ENCODE data around the gene TMCO5A. TPM values are rescaled to one million over a fixed set of nuclear protein-coding genes. Genes with fewer than 3 reads are reported as not detected.
"Not testable (repeated sequence)": the region's sequence is repeated elsewhere in the genome, so short reads cannot be mapped to it uniquely, and the experiment has no call there.

The TMCO5A gene
- total RNA-seq, 1 experiment from 2014 or later, result not detected

DNA sequence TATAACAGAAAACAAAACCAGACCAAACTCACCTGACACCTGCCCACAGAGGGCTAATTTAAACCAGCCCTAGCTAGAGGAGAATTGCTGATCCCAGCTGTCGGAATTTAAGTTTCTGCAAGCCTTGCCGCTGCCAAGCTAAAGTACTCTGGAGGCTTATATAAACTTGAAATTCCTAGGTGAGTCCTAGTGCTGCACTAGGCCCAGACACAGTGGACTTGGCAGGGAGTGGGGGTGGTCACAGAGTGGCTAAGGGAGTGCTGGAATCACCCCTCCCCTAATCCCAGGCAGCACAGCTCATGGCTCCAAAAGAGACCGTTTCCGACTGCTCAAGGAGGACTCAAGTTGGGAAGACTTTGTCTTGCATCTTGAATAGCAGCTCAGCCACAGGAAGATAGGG lies 17.6 kb downstream of the TMCO5A start:
- TF ChIP-seq, protein P1, sequence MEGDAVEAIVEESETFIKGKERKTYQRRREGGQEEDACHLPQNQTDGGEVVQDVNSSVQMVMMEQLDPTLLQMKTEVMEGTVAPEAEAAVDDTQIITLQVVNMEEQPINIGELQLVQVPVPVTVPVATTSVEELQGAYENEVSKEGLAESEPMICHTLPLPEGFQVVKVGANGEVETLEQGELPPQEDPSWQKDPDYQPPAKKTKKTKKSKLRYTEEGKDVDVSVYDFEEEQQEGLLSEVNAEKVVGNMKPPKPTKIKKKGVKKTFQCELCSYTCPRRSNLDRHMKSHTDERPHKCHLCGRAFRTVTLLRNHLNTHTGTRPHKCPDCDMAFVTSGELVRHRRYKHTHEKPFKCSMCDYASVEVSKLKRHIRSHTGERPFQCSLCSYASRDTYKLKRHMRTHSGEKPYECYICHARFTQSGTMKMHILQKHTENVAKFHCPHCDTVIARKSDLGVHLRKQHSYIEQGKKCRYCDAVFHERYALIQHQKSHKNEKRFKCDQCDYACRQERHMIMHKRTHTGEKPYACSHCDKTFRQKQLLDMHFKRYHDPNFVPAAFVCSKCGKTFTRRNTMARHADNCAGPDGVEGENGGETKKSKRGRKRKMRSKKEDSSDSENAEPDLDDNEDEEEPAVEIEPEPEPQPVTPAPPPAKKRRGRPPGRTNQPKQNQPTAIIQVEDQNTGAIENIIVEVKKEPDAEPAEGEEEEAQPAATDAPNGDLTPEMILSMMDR (conservative IDR thresholded peaks at IDR 0.05; ENCODE audit: low read depth, low read length), result no peak
- TF ChIP-seq EZH2 (IDR thresholded peaks at IDR 0.05; ENCODE audit: borderline replicate concordance, low read depth, low read length, poor library complexity, severe bottlenecking), result no peak
- Histone ChIP-seq H3K4me3 (ENCODE audit: low read depth, low read length, poor library complexity, severe bottlenecking) (no peak overlapping the region), H3K27me3 (replicated peaks; ENCODE audit: insufficient read depth, low read depth, low read length, poor library complexity) (peaks cover 18% of the 10 kb centered on the region), H3K9me3 (ENCODE audit: low read depth, low read length, poor library complexity, severe bottlenecking) (no peaks in the 10 kb centered on the region), H3K36me3 (ENCODE audit: insufficient read depth, low read length, poor library complexity, severe bottlenecking) (no peaks in the 10 kb centered on the region), H3K4me1 (ENCODE audit: insufficient read depth, low read length, poor library complexity, severe bottlenecking) (no peaks in the 10 kb centered on the region), H3K27ac (ENCODE audit: low read depth, low read length, poor library complexity, severe bottlenecking) (no peak overlapping the region)
- no TSS peak for BruUV-seq (replicated peaks)
- CTCF ChIA-PET, result no interaction called here
- POLR2A ChIA-PET (ENCODE audit: low non-redundant PET), result no interaction called here
- DNase-seq (ENCODE audit: low spot score), result no peak
- intact Hi-C loops (cut with micrococcal nuclease; ENCODE audit: unreplicated experiment), result no loop called here

DNA sequence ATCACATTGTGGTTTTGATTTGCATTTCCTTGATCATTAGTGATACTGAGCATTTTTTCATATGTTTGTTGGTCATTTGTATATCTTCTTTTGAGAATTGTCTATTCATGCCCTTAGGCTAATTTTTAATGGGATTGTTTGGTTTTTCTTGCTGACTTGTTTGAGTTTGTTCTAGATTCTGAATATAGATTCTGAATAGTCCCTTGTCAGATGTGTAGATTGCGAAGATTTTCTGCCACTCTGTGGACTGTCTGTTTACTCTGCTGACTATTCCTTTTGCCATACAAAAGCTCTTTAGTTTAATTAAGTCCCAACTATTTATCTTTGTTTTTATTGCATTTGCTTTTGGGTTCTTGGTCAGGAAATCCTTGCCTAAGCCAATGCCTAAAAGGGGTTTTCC lies 26.3 kb downstream of the TMCO5A start:
- H3K9me3 ChIP-seq (ENCODE audit: low read depth, low read length, poor library complexity, severe bottlenecking); BruUV-seq (replicated peaks); CTCF ChIA-PET; H3K27ac ChIP-seq (ENCODE audit: low read depth, low read length, poor library complexity, severe bottlenecking); H3K4me1 ChIP-seq (ENCODE audit: insufficient read depth, low read length, poor library complexity, severe bottlenecking); H3K27me3 ChIP-seq (replicated peaks; ENCODE audit: insufficient read depth, low read depth, low read length, poor library complexity); H3K4me3 ChIP-seq (ENCODE audit: low read depth, low read length, poor library complexity, severe bottlenecking); H3K36me3 ChIP-seq (ENCODE audit: insufficient read depth, low read length, poor library complexity, severe bottlenecking); intact Hi-C loops (cut with micrococcal nuclease; ENCODE audit: unreplicated experiment); DNase-seq (ENCODE audit: low spot score); POLR2A ChIA-PET (ENCODE audit: low non-redundant PET): not testable (repeated sequence)

DNA sequence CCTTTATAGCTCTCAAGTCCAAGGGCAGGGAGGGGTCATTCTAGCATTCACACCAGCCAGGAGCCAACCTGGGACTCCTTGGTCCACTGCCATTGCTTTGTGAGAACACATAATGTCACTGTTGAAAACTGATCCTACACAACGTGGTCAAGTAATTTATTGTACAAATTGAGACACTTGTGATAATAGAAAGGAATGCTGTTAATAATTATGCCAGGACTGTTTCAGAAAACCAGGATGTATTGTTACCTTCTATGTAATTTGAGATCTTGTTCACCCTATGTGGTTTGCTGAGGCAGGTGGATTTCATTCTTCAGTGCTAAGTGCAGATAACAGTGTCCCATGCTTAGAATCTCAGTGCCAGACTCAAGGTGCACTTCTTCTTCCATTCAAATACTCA lies 33.3 kb downstream of the TMCO5A start:
- no peak for DNase-seq (ENCODE audit: low spot score)
- no peak overlapping the region for H3K4me3 ChIP-seq (ENCODE audit: low read depth, low read length, poor library complexity, severe bottlenecking)
- intact Hi-C loops (cut with micrococcal nuclease; ENCODE audit: unreplicated experiment), result no loop called here
- H3K36me3 ChIP-seq (ENCODE audit: insufficient read depth, low read length, poor library complexity, severe bottlenecking), result no peaks in the 10 kb centered on the region
- no peak for TF ChIP-seq EZH2 (IDR thresholded peaks at IDR 0.05; ENCODE audit: borderline replicate concordance, low read depth, low read length, poor library complexity, severe bottlenecking)
- TF ChIP-seq, protein P1 (conservative IDR thresholded peaks at IDR 0.05; ENCODE audit: low read depth, low read length), result no peak
- no peaks in the 10 kb centered on the region for H3K9me3 ChIP-seq (ENCODE audit: low read depth, low read length, poor library complexity, severe bottlenecking)
- H3K4me1 ChIP-seq (ENCODE audit: insufficient read depth, low read length, poor library complexity, severe bottlenecking), result no peaks in the 10 kb centered on the region
- ChIA-PET CTCF (no interaction called here), POLR2A (ENCODE audit: low non-redundant PET) (no interaction called here)
- no TSS peak for BruUV-seq (replicated peaks)
- H3K27me3 ChIP-seq (replicated peaks; ENCODE audit: insufficient read depth, low read depth, low read length, poor library complexity), result no peaks in the 10 kb centered on the region
- H3K27ac ChIP-seq (ENCODE audit: low read depth, low read length, poor library complexity, severe bottlenecking), result no peak overlapping the region

DNA sequence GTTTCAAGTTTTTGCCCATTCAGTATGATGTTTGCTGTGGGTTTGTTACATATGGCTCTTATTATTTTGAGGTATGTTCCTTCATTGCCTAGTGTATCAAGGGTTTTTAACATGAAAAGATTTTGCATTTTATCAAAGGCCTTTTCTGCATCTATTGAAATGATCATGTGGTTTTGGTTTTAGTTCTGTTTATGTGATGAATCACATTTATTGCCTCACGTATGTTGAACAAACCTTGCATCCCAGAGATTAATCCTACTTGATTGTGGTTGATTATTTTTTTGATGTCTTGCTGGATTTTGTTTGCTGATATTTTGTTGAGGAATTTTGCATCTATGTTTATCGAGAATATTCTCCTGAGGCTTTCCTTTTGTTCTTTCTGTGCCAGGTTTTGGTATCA lies 39.4 kb downstream of the TMCO5A start:
- H3K27ac ChIP-seq (ENCODE audit: low read depth, low read length, poor library complexity, severe bottlenecking), result no peak overlapping the region
- ChIA-PET POLR2A (ENCODE audit: low non-redundant PET) (no interaction called here), CTCF (interaction anchor here (1.0 kb wide), 1 partner anchor 79 kb away, joined by 3 read pairs; no protein-coding TSS in a partner anchor)
- TF ChIP-seq, protein P1 (conservative IDR thresholded peaks at IDR 0.05; ENCODE audit: low read depth, low read length), result no peak
- no peak for TF ChIP-seq EZH2 (IDR thresholded peaks at IDR 0.05; ENCODE audit: borderline replicate concordance, low read depth, low read length, poor library complexity, severe bottlenecking)
- no peaks in the 10 kb centered on the region for H3K9me3 ChIP-seq (ENCODE audit: low read depth, low read length, poor library complexity, severe bottlenecking)
- BruUV-seq (replicated peaks), result no TSS peak
- no peak for DNase-seq (ENCODE audit: low spot score)
- H3K36me3 ChIP-seq (ENCODE audit: insufficient read depth, low read length, poor library complexity, severe bottlenecking), result no peaks in the 10 kb centered on the region
- no peaks in the 10 kb centered on the region for H3K27me3 ChIP-seq (replicated peaks; ENCODE audit: insufficient read depth, low read depth, low read length, poor library complexity)
- no peaks in the 10 kb centered on the region for H3K4me1 ChIP-seq (ENCODE audit: insufficient read depth, low read length, poor library complexity, severe bottlenecking)
- intact Hi-C loops (cut with micrococcal nuclease; ENCODE audit: unreplicated experiment), result no loop called here
- H3K4me3 ChIP-seq (ENCODE audit: low read depth, low read length, poor library complexity, severe bottlenecking), result no peak overlapping the region
